ENCODE results near the gene HSPBP1. TPM values are rescaled to one million over a fixed set of nuclear protein-coding genes. Genes with fewer than 3 reads are reported as not detected.

Gene HSPBP1
- total RNA-seq, 1 donor, result 7.9 TPM

DNA sequence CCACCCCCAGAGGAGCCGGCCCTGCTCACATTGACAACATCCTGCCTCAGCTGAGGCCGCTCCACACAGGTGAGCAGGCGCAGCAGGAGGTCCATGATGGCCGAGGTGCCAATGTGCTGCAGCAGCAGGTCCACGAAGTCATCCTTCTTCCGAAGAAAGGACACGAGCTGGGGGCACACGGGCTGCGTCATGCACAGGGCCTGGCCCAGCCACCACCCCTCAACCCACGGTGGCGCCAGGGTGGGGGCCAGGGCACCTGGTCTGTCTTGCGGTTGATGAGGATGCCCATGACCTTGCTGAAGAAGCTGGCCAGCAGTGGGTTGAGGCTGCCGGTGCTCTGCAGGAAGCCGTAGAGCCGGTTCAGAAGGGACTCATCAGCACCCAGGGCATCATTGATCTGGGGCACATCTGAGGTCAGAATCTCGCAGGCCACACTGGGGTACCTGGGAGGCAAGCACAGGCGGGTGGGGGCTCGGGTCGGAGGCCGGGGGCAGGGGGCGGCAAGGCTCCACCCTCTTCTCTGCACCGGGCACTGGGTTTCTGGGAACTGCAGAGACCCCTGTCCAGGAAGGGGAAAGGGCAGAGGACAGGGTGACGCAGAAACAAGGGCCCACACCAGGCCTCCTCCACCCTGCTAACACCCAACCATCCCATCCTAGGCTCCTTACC, 34.5 kb downstream of the HSPBP1 start:
- Histone ChIP-seq H3K9me3 (ENCODE audit: low read depth, low read length) (no peaks in the 10 kb centered on the region), H3K27me3 (ENCODE audit: insufficient read depth, low read length) (no peaks in the 10 kb centered on the region), H3K4me3 (ENCODE audit: low read length) (no peak overlapping the region), H3K4me1 (ENCODE audit: insufficient read depth, low read length) (peaks cover 31% of the 10 kb centered on the region)

DNA sequence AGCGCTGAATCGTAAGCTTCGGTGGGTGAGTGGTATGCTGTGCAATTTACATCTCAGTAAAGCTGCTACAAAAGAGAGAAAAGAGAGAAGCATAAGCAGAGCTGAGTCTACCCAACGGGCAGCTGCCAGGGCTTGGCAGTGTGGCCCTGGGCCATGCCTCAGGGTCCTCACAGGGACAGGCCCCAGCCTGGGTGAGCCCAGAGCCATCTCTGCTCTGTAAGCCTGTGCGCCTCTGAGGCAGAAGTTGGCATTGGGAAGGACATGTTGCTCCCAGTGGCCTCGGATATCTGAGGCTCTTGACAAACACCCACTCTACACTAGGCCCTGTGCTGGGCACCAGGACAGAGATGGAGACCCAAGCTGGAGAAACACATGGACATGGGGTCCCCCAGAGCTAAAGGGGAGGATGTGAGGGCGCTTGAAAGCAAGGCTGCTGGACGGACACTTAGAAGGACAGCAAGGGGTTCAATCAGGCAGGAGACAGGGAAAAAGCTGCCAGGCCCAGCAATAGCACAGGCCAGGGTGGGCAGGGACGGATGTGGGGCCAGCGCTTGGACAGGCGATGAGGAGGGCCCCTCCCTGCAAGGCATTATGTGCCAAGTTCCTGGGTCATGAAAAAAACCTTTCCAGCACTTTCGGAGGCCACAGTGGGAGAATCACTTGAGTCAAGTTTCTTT, 35.8 kb downstream of the HSPBP1 start:
- Histone ChIP-seq H3K27me3 (ENCODE audit: insufficient read depth, low read length) (no peaks in the 10 kb centered on the region), H3K4me3 (ENCODE audit: low read length) (no peak overlapping the region), H3K9me3 (ENCODE audit: low read depth, low read length) (no peaks in the 10 kb centered on the region), H3K4me1 (ENCODE audit: insufficient read depth, low read length) (peaks cover 20% of the 10 kb centered on the region)

DNA sequence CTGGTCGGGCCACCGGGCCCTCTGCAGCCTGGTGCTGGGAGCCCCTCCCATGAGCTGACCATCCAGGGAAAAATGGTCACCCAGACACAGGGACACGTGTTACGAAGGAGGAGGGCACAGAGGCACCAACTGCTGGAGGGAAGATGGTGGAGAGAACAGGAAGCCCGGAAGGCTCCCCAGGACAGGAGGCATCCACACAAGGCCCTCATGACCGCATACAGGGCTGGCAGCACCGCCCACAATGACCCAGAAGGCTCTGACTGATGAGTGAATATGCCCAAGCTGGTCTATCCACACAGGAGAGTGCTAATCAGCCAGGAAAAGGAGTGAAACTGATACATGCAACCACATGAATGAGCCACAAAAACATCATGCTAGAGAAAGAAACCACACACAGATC, 37.4 kb downstream of the HSPBP1 start:
- no peak overlapping the region for H3K4me3 ChIP-seq (ENCODE audit: low read length)
- no peaks in the 10 kb centered on the region for H3K27me3 ChIP-seq (ENCODE audit: insufficient read depth, low read length)
- H3K4me1 ChIP-seq (ENCODE audit: insufficient read depth, low read length), result peaks cover 4% of the 10 kb centered on the region
- no peaks in the 10 kb centered on the region for H3K9me3 ChIP-seq (ENCODE audit: low read depth, low read length)

DNA sequence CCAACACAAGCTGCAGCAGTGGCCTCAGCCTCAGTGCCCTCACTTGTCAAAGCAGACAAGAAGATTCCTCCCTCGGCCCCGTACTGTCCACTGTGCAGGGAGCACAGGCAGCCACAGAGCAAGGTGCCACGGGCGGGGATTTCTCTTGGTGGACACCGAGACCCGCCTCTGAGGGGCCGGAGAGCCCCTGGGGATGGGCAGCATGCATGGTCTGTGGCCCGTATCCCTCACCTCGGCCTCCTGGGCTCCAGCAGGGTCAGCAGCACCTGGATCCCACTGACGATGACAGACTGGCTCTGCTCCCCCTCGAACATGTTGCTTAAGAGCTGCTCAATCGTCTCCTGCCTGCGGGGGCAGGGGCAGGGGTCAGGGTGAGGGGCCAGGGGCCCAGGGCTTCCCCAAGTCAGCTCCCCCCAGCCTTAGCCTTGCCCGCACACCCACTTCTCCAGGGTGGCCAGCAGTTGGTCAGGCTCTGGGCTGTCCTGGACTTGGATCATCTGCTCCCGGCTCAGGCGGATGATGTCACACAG, 37.9 kb downstream of the HSPBP1 start:
- Histone ChIP-seq H3K27me3 (ENCODE audit: insufficient read depth, low read length) (no peaks in the 10 kb centered on the region), H3K4me3 (ENCODE audit: low read length) (no peak overlapping the region), H3K9me3 (ENCODE audit: low read depth, low read length) (no peaks in the 10 kb centered on the region), H3K4me1 (ENCODE audit: insufficient read depth, low read length) (no peaks in the 10 kb centered on the region)

DNA sequence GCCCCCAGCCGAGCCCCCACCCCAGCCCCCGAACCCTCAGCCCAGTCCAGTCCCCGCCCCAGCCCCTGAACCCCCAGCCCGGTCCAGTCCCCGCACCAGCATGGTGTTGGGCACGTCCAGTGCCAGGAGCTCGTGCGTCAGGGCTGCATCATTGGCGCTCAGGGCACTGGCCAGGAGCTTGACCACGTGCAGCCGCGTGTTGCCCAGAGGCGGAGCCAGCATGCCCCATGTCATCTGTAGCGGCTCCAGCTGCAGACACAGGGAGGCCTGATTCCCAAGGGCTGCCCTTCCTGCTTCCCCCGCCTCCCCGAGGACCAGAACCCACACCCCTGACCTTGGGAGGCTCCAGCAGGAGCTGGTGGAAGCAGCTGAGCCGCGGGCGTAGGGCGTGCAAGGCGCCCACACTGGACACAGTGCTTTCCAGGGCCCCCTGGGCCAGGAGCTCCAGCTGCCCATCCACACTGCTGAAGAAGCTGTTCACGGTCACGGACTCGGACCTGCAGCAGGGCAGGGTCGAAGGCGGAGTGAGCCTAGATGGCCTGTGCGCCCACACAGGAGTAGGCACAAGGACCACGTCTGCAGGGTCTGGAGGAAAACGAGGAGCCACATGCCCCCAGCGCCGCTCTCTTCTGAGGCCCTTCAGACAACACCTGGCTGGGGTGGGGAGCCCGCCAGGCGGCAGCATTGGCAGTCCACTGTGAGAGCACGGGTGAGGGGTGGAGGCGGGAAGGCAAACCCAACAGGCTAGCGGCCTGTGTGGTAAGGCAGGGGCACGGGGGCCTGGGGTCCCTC, 38.6 kb downstream of the HSPBP1 start:
- Histone ChIP-seq H3K4me1 (ENCODE audit: insufficient read depth, low read length) (no peaks in the 10 kb centered on the region), H3K4me3 (ENCODE audit: low read length) (no peak overlapping the region), H3K9me3 (ENCODE audit: low read depth, low read length) (no peaks in the 10 kb centered on the region), H3K27me3 (ENCODE audit: insufficient read depth, low read length) (no peaks in the 10 kb centered on the region)

DNA sequence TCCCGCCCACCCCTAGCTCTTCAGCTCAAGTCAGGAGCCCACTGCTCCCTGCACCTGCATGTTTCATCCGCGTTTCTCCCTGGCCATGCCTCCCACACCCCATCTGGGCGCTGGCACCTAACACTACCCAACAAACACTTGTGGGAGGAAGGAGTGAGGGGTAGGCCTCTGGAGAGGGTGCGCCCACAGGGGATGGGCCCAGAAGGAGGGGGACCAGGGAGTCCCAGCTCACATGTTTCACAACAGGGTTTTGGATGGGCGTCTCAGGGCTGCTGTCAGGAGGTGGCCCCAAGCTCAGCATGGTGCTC, 39.2 kb downstream of the HSPBP1 start:
- no peaks in the 10 kb centered on the region for H3K4me1 ChIP-seq (ENCODE audit: insufficient read depth, low read length)
- no peaks in the 10 kb centered on the region for H3K9me3 ChIP-seq (ENCODE audit: low read depth, low read length)
- no peak overlapping the region for H3K4me3 ChIP-seq (ENCODE audit: low read length)
- no peaks in the 10 kb centered on the region for H3K27me3 ChIP-seq (ENCODE audit: insufficient read depth, low read length)

DNA sequence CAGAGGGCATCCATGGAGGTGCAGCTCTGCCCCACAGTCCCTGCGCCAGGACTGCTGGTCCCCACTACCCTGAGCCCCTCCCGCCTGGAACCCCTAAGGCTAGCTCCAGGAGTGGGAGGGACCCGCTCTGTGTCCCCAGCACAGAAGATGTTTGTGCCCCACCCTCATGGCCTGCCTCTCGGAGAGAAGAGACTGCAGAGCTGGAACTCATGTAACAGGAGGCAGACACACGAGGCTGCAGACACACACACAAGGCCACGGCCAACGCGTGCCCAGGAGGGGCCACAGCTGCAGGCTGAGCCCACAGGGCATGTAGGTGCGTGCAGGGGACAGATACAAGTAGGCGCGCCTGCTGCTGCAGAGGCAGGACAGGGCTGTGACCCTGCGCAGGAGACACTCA, 40.9 kb downstream of the HSPBP1 start:
- H3K9me3 ChIP-seq (ENCODE audit: low read depth, low read length), result no peaks in the 10 kb centered on the region
- H3K4me3 ChIP-seq (ENCODE audit: low read length), result no peak overlapping the region
- H3K27me3 ChIP-seq (ENCODE audit: insufficient read depth, low read length), result no peaks in the 10 kb centered on the region
- no peaks in the 10 kb centered on the region for H3K4me1 ChIP-seq (ENCODE audit: insufficient read depth, low read length)

DNA sequence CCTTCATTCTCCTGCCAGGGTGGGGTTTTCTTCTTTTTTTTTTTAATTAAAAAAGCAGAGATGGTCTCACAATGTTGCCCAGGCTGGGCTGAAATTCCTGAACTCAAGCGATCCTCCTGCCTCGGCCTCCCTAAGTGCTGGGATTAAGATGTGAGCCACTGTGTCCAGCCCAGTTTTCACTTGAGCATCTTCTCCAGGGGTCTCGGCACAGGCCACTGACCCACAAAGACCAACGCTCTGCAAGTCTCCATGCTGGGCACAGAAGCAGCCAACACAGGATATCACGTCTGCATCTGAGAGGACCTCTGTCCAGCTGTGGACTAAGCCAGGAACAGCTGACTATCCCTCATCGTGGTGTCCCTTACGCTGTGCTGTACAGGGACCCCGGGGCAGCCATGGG, 41.9 kb downstream of the HSPBP1 start:
- Histone ChIP-seq H3K27me3 (ENCODE audit: insufficient read depth, low read length) (no peaks in the 10 kb centered on the region), H3K9me3 (ENCODE audit: low read depth, low read length) (no peaks in the 10 kb centered on the region), H3K4me1 (ENCODE audit: insufficient read depth, low read length) (no peaks in the 10 kb centered on the region), H3K4me3 (ENCODE audit: low read length) (no peak overlapping the region)

DNA sequence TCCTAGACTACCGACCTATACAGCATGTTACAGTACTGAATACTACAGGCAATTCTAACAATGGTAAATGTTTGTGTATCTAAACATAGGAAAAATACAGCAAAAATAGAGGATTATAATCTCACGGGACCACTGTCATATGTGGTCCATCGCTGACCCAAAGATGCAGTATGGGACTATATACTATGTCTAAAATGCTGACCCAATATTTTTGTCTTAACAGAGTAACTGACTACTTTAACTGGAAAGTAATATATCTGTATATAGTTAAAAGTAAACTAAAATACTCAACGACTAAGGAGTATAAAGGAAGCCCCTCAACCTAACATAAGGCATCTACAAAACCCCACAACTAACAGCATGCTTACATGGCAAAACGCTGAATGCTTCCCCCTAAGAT, 46.9 kb downstream of the HSPBP1 start:
- no peaks in the 10 kb centered on the region for H3K4me1 ChIP-seq (ENCODE audit: insufficient read depth, low read length)
- no peak overlapping the region for H3K4me3 ChIP-seq (ENCODE audit: low read length)
- H3K9me3 ChIP-seq (ENCODE audit: low read depth, low read length), result no peaks in the 10 kb centered on the region
- H3K27me3 ChIP-seq (ENCODE audit: insufficient read depth, low read length), result no peaks in the 10 kb centered on the region

DNA sequence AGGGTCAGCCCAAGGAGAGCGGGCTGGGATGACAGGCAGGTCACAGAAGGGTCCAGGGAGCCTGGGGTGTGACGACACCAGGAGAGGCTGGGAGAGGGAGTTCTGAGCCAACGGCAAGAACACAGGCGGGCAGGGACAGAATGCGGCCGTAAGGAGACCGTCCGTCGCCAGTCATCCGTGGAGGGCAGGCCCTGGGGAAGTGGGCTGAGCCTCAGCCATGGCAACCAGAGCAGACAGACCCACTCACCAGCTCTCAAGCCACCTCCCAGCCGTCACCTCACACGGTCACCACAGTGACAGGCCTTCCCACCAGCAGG, 47.7 kb downstream of the HSPBP1 start:
- no peaks in the 10 kb centered on the region for H3K27me3 ChIP-seq (ENCODE audit: insufficient read depth, low read length)
- H3K9me3 ChIP-seq (ENCODE audit: low read depth, low read length), result no peaks in the 10 kb centered on the region
- H3K4me1 ChIP-seq (ENCODE audit: insufficient read depth, low read length), result no peaks in the 10 kb centered on the region
- H3K4me3 ChIP-seq (ENCODE audit: low read length), result no peak overlapping the region

DNA sequence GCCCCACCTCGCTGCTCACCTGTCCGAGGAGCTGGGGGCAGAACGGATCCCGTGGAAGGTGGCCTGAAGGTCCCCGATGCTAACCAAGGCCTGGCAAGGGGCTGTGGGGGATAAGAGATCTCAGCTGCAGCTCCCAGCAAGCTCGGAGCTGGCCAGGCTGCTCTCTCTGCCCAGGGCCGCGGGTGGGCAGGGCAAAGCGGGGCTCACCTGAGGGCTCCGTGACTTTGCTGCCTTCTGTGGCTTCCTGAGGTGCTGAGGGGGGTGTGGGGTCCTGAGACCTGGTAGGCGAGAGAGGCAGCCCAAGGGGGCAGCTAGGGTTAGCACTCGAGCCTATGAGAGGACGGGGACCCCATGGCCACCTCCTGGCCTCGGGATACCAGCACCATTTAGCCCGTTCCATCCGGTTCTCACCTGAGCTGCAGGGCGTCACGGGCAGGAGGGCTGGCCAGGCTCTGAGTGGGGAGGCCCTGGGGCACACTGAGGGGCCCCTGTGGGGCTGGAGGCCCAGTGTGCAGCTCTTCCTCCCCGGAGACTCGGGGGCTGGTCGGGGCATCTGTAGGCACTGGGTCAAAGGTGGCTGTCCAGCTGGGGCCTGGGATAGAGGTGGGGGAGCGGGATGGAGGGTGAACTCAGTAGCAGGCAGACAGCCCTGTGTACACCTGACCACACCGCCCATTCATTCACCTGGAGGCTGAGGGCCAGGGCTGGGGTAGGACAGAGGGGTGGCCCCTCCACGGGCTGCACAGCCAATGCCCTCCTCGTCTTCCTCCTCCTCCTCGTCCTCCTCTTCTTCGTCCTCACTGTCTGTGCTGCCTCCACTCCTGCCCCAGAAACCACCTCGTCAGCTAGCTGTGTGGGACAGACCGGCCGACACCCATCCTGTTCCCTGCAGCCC, 48.3 kb downstream of the HSPBP1 start:
- Histone ChIP-seq H3K27me3 (ENCODE audit: insufficient read depth, low read length) (no peaks in the 10 kb centered on the region), H3K4me3 (ENCODE audit: low read length) (no peak overlapping the region), H3K9me3 (ENCODE audit: low read depth, low read length) (no peaks in the 10 kb centered on the region), H3K4me1 (ENCODE audit: insufficient read depth, low read length) (no peaks in the 10 kb centered on the region)

DNA sequence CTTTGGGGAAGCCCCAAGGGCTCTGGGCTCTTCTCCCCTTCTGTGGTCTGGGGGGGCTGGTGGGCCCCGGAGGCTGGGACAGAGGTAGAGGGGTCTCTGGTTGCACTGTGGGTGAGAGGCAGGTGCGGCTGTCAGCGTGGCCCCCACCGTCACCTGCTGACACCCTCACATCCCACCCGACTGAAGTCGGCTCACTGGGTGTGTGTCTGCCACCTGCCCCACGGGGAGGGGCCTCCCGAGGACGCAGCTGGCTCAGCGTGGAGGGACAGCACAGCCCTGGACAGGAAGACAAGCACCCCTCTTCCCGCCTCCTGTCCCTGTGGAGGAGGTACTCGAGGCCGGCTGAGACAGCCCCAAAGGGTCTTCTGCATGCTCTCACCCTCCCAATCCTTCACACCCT, 49.1 kb downstream of the HSPBP1 start:
- Histone ChIP-seq H3K4me1 (ENCODE audit: insufficient read depth, low read length) (no peaks in the 10 kb centered on the region), H3K4me3 (ENCODE audit: low read length) (no peak overlapping the region), H3K9me3 (ENCODE audit: low read depth, low read length) (no peaks in the 10 kb centered on the region), H3K27me3 (ENCODE audit: insufficient read depth, low read length) (no peaks in the 10 kb centered on the region)

DNA sequence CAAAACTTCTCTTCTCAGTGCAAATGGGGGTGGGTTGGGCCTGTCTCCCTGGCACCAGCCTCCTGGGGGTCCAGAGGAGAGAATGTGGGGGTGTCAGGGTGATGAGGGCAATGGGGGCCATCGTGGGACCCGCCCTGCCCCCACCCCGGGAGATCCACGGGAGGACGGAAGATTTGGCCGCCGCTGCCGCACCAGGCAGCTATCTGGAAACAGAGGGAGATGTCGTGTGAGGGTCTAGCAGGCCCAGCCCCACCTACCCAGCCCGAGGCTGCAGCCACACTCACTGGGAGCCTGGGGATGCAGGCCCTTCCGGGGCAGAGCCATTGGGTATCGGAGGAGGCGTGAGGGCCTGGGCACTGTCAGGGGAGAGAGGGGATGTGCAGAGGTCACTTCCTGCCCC, 49.6 kb downstream of the HSPBP1 start:
- Histone ChIP-seq H3K4me1 (ENCODE audit: insufficient read depth, low read length) (no peaks in the 10 kb centered on the region), H3K4me3 (ENCODE audit: low read length) (no peak overlapping the region), H3K27me3 (ENCODE audit: insufficient read depth, low read length) (no peaks in the 10 kb centered on the region), H3K9me3 (ENCODE audit: low read depth, low read length) (no peaks in the 10 kb centered on the region)

DNA sequence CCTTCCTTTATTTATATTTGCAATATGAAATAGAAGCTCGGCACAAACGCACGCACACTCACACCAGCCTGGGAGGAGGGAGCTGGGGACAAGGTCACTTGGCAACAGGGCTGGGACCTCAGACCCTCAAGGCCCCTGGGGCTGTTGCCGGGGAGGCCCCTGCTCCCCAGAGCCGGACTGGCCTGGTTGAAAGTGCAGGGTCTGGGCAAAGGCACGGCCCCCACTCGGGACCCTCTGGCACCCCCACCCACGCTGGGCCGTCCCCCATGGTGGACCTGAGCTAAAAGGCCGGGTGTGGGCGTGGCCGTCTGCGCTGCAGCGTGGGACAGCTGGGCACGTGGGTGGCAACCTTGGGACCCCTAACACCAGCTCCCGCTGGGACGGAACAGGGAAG, 50.1 kb downstream of the HSPBP1 start:
- Histone ChIP-seq H3K4me3 (ENCODE audit: low read length) (no peak overlapping the region), H3K9me3 (ENCODE audit: low read depth, low read length) (no peaks in the 10 kb centered on the region), H3K4me1 (ENCODE audit: insufficient read depth, low read length) (no peaks in the 10 kb centered on the region), H3K27me3 (ENCODE audit: insufficient read depth, low read length) (no peaks in the 10 kb centered on the region)
